ENCODE results near the gene SF3B3. TPM values are rescaled to one million over a fixed set of nuclear protein-coding genes. Genes with fewer than 3 reads are reported as not detected.

SF3B3 gene
- total and polyA plus RNA-seq, 2 donors, result 120 to 121 TPM

GRCh38 chr16:70495425-70496182, 28.0 kb upstream of the SF3B3 start:
- WGBS, result 98% methylated on average over 9 of the region's 9 CpGs
- DNase-seq (ENCODE audit: low read depth in 6 of 9, low spot score in 9 of 9), result no peak

GRCh38 chr16:70496513-70496912, 27.1 kb upstream of the SF3B3 start:
- Histone ChIP-seq H3K36me3 (ENCODE audit: control insufficient read depth in 2 of 2, insufficient read depth in 2 of 2, low read length in 1 of 2) (peaks cover 52 to 69% of the 10 kb centered on the region in 2 donors), H3K4me1 (ENCODE audit: control insufficient read depth in 2 of 2, insufficient read depth in 2 of 2, low read length in 2 of 2) (no peaks in the 10 kb centered on the region), H3K27ac (ENCODE audit: low read depth in 1 of 2, low read length in 1 of 2) (no peak overlapping the region), H3K4me3 (ENCODE audit: low read length in 2 of 2) (no peak overlapping the region), H3K9me3 (ENCODE audit: control insufficient read depth in 2 of 2, insufficient read depth in 1 of 2, low read length in 1 of 2) (no peaks in the 10 kb centered on the region), H3K27me3 (ENCODE audit: control insufficient read depth in 2 of 2, insufficient read depth in 1 of 2, low read length in 1 of 2) (no peaks in the 10 kb centered on the region)
- WGBS, result 98% methylated on average over 6 of the region's 6 CpGs
- no peak for DNase-seq (ENCODE audit: low read depth in 6 of 9, low spot score in 9 of 9)

More at GRCh38 chr16:70495425-70496182, 28.0 kb upstream of the SF3B3 start:
- Histone ChIP-seq H3K27me3 (ENCODE audit: control insufficient read depth in 2 of 2, insufficient read depth in 1 of 2, low read length in 1 of 2) (no peaks in the 10 kb centered on the region), H3K4me3 (ENCODE audit: low read length in 2 of 2) (no peak overlapping the region), H3K9me3 (ENCODE audit: control insufficient read depth in 2 of 2, insufficient read depth in 1 of 2, low read length in 1 of 2) (no peaks in the 10 kb centered on the region), H3K27ac (ENCODE audit: low read depth in 1 of 2, low read length in 1 of 2) (no peak overlapping the region), H3K4me1 (ENCODE audit: control insufficient read depth in 2 of 2, insufficient read depth in 2 of 2, low read length in 2 of 2) (no peaks in the 10 kb centered on the region), H3K36me3 (ENCODE audit: control insufficient read depth in 2 of 2, insufficient read depth in 2 of 2, low read length in 1 of 2) (peaks cover 50 to 63% of the 10 kb centered on the region in 2 donors)

- no peak overlapping the region for H3K27ac ChIP-seq (ENCODE audit: low read depth in 1 of 2, low read length in 1 of 2)
- peaks cover 49 to 64% of the 10 kb centered on the region in 2 donors for H3K36me3 ChIP-seq (ENCODE audit: control insufficient read depth in 2 of 2, insufficient read depth in 2 of 2, low read length in 1 of 2)
- H3K27me3 ChIP-seq (ENCODE audit: control insufficient read depth in 2 of 2, insufficient read depth in 1 of 2, low read length in 1 of 2), result no peaks in the 10 kb centered on the region
- H3K4me3 ChIP-seq (ENCODE audit: low read length in 2 of 2), result no peak overlapping the region
- no peaks in the 10 kb centered on the region for H3K4me1 ChIP-seq (ENCODE audit: control insufficient read depth in 2 of 2, insufficient read depth in 2 of 2, low read length in 2 of 2)
- H3K9me3 ChIP-seq (ENCODE audit: control insufficient read depth in 2 of 2, insufficient read depth in 1 of 2, low read length in 1 of 2), result no peaks in the 10 kb centered on the region
- 54% methylated on average over 5 of the region's 5 CpGs for WGBS
- peak in 1 of 9 donors; percentile 27 for DNase-seq (ENCODE audit: low read depth in 6 of 9, low spot score in 9 of 9)
Observed at GRCh38 chr16:70508752-70509151, 14.9 kb upstream of the SF3B3 start.

- Histone ChIP-seq H3K9me3 (ENCODE audit: control insufficient read depth in 2 of 2, insufficient read depth in 1 of 2, low read length in 1 of 2) (no peaks in the 10 kb centered on the region), H3K4me3 (ENCODE audit: low read length in 2 of 2) (no peak overlapping the region), H3K27me3 (ENCODE audit: control insufficient read depth in 2 of 2, insufficient read depth in 1 of 2, low read length in 1 of 2) (no peaks in the 10 kb centered on the region), H3K4me1 (ENCODE audit: control insufficient read depth in 2 of 2, insufficient read depth in 2 of 2, low read length in 2 of 2) (no peaks in the 10 kb centered on the region), H3K36me3 (ENCODE audit: control insufficient read depth in 2 of 2, insufficient read depth in 2 of 2, low read length in 1 of 2) (peaks cover 63 to 66% of the 10 kb centered on the region in 2 donors), H3K27ac (ENCODE audit: low read depth in 1 of 2, low read length in 1 of 2) (no peak overlapping the region)
- no peak for DNase-seq (ENCODE audit: low read depth in 6 of 9, low spot score in 9 of 9)
- WGBS, result 98% methylated on average over 3 of the region's 3 CpGs
Observed at GRCh38 chr16:70510216-70510615, 13.4 kb upstream of the SF3B3 start.

GRCh38 chr16:70511833-70512232, 11.8 kb upstream of the SF3B3 start:
- Histone ChIP-seq H3K36me3 (ENCODE audit: control insufficient read depth in 2 of 2, insufficient read depth in 2 of 2, low read length in 1 of 2) (peaks cover 70 to 74% of the 10 kb centered on the region in 2 donors), H3K9me3 (ENCODE audit: control insufficient read depth in 2 of 2, insufficient read depth in 1 of 2, low read length in 1 of 2) (no peaks in the 10 kb centered on the region), H3K4me1 (ENCODE audit: control insufficient read depth in 2 of 2, insufficient read depth in 2 of 2, low read length in 2 of 2) (no peaks in the 10 kb centered on the region), H3K4me3 (ENCODE audit: low read length in 2 of 2) (no peak overlapping the region), H3K27ac (ENCODE audit: low read depth in 1 of 2, low read length in 1 of 2) (no peak overlapping the region), H3K27me3 (ENCODE audit: control insufficient read depth in 2 of 2, insufficient read depth in 1 of 2, low read length in 1 of 2) (no peaks in the 10 kb centered on the region)
- no peak for DNase-seq (ENCODE audit: low read depth in 6 of 9, low spot score in 9 of 9)
- 96% methylated on average over 1 of the region's 1 CpG for WGBS

GRCh38 chr16:70512456-70512855, 11.2 kb upstream of the SF3B3 start:
- Histone ChIP-seq H3K4me3 (ENCODE audit: low read length in 2 of 2) (no peak overlapping the region), H3K9me3 (ENCODE audit: control insufficient read depth in 2 of 2, insufficient read depth in 1 of 2, low read length in 1 of 2) (no peaks in the 10 kb centered on the region), H3K36me3 (ENCODE audit: control insufficient read depth in 2 of 2, insufficient read depth in 2 of 2, low read length in 1 of 2) (peaks cover 74 to 78% of the 10 kb centered on the region in 2 donors), H3K27me3 (ENCODE audit: control insufficient read depth in 2 of 2, insufficient read depth in 1 of 2, low read length in 1 of 2) (no peaks in the 10 kb centered on the region), H3K27ac (ENCODE audit: low read depth in 1 of 2, low read length in 1 of 2) (no peak overlapping the region), H3K4me1 (ENCODE audit: control insufficient read depth in 2 of 2, insufficient read depth in 2 of 2, low read length in 2 of 2) (no peaks in the 10 kb centered on the region)
- 97% methylated on average over 5 of the region's 5 CpGs for WGBS
- no peak for DNase-seq (ENCODE audit: low read depth in 6 of 9, low spot score in 9 of 9)

- WGBS, result 56% methylated on average over 8 of the region's 8 CpGs
- H3K27ac ChIP-seq (ENCODE audit: low read depth in 1 of 2, low read length in 1 of 2), result no peak overlapping the region
Observed at GRCh38 chr16:70520612-70521297, 2.9 kb upstream of the SF3B3 start.

GRCh38 chr16:70522216-70523075, 1.2 kb upstream of the SF3B3 start:
- H3K4me3 ChIP-seq (ENCODE audit: low read length in 2 of 2), result peak overlapping the region; percentile 93 to 99
- H3K27ac ChIP-seq (ENCODE audit: low read depth in 1 of 2, low read length in 1 of 2), result peak overlapping the region; percentile 95 to 97
- H3K36me3 ChIP-seq (ENCODE audit: control insufficient read depth in 2 of 2, insufficient read depth in 2 of 2, low read length in 1 of 2), result peaks cover 17 to 24% of the 10 kb centered on the region in 2 donors
- no peaks in the 10 kb centered on the region for H3K9me3 ChIP-seq (ENCODE audit: control insufficient read depth in 2 of 2, insufficient read depth in 1 of 2, low read length in 1 of 2)
- H3K27me3 ChIP-seq (ENCODE audit: control insufficient read depth in 2 of 2, insufficient read depth in 1 of 2, low read length in 1 of 2), result no peaks in the 10 kb centered on the region
- H3K4me1 ChIP-seq (ENCODE audit: control insufficient read depth in 2 of 2, insufficient read depth in 2 of 2, low read length in 2 of 2), result peaks cover 13 to 26% of the 10 kb centered on the region in 2 donors
- peak in 4 of 9 donors; percentile 15 to 45 (median 16) for DNase-seq (ENCODE audit: low read depth in 6 of 9, low spot score in 9 of 9)
- WGBS, result 51% methylated on average over 18 of the region's 18 CpGs

More at GRCh38 chr16:70520612-70521297, 2.9 kb upstream of the SF3B3 start:
- Histone ChIP-seq H3K9me3 (ENCODE audit: control insufficient read depth in 2 of 2, insufficient read depth in 1 of 2, low read length in 1 of 2) (no peaks in the 10 kb centered on the region), H3K27me3 (ENCODE audit: control insufficient read depth in 2 of 2, insufficient read depth in 1 of 2, low read length in 1 of 2) (no peaks in the 10 kb centered on the region), H3K4me3 (ENCODE audit: low read length in 2 of 2) (no peak overlapping the region), H3K4me1 (ENCODE audit: control insufficient read depth in 2 of 2, insufficient read depth in 2 of 2, low read length in 2 of 2) (peaks cover 13 to 21% of the 10 kb centered on the region in 2 donors), H3K36me3 (ENCODE audit: control insufficient read depth in 2 of 2, insufficient read depth in 2 of 2, low read length in 1 of 2) (peaks cover 21 to 22% of the 10 kb centered on the region in 2 donors)
- DNase-seq (ENCODE audit: low read depth in 6 of 9, low spot score in 9 of 9), result peak in 1 of 9 donors; percentile 20
